ENCODE measurements around the gene HRCT1.
A peak's percentile ranks its signal among the peaks of the same experiment; 100 is the strongest.
"Not testable (repeated sequence)": the region's sequence is repeated elsewhere in the genome, so short reads cannot be mapped to it uniquely, and the experiment has no call there.

The HRCT1 gene

DNA sequence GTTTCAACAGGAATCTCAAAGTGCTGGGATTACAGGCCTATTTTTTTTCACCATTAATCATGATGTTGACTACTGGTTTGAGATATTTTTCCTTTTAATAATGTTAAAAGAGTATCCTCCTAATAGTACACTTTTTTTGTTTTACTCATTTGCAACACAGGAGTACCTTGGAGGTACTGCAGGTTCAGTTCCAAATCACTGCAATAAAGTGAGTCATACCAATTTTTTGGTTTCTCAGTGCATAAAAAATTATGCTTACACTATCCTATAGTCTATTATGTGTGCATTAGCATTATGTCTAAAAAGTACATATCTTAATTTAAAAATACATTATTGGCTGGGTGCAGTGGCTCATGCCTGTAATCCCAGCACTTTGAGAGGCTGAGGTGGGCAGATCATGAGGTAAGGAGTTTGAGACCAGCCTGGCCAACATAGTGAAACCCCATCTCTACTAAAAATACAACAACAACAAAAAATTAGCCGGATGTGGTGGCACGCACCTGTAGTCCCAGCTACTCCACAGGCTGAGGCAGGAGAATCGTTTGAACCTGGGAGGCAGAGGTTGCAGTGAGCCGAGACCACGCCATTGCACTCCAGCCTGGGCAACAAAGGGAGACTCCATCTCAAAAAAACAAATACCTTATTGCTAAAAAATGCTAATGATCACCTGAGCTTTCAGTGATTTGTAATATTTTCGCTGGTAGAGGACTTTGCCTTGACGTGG lies 8.5 kb upstream of the HRCT1 start:
- DNase-seq = not testable (repeated sequence)

DNA sequence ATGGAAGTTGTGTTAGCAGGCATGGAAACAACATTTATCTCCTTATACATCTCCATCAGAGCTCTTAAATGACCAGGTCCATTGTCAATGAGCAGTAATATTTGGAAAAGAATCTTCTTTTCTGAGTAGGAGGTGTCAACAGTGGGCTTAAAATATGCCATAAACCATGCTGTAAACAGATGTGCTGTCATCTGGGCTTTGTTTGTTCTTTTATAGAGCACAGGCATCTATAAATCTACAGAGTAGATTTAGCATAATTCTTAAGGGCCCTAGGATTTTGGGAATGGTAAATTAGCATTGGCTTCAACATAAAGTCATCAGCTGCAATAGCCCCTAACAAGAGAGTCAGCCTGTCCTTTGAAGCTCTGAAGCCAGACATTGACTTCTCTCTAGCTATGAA lies 7.7 kb upstream of the HRCT1 start:
- DNase-seq = no peak

DNA sequence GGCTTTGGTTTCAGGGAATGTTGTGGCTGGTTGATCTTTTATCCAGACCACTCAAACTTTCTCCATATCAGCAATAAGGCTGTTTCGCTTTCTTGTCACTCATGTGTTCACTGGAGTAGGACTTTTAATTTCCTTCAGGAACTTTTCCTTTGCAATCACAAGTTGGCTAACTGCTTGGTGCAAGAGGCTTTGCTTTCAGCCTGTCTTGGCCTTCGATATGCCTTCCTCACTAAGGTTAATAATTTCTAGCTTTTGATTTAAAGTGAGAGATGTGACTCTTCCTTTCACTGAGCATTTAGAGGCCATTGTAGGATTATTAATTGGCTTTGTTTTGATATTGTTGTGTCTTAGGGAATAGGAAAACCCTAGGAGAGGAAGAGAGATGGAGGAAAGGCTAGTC lies 7.0 kb upstream of the HRCT1 start:
- DNase-seq = no peak

DNA sequence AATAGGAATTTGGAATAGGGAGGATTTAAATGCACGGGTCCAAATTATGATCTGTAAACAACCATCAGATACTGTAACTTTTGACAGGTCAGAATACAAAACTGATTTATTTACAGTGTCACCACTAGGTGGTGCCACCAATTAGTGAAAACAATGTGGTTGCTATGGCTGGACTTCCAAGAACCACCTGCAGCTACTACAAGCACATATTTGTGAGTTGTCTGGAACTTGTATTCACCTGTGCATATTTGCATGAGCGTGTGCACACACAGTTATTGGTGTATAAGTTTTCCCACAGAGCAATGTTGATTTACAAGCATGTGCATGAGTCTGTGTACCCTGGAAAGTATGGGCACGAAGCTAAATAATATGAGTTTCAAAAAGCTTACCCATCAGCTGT lies 3.0 kb upstream of the HRCT1 start:
- DNase-seq = no peak

DNA sequence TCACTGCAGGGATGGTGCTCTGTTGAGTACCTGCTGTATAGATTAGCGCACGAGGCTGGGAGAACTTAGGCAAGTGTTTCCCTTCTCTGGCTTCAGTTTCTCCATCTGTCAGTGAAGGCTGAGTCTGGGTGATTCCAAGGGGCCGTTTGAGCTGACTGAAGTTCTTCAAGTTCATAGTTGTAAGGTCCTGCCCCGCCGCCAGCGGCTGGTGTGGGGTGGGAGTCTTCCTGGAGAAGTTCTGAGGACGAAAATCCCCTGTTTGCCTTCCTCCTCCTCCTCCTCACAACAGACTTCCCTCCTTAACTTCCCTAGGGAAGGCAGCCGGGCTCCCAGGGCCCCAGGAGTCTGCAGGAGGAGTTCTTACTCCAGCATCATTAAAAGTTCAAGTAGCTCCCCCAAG lies 1.7 kb upstream of the HRCT1 start:
- no peak for DNase-seq

DNA sequence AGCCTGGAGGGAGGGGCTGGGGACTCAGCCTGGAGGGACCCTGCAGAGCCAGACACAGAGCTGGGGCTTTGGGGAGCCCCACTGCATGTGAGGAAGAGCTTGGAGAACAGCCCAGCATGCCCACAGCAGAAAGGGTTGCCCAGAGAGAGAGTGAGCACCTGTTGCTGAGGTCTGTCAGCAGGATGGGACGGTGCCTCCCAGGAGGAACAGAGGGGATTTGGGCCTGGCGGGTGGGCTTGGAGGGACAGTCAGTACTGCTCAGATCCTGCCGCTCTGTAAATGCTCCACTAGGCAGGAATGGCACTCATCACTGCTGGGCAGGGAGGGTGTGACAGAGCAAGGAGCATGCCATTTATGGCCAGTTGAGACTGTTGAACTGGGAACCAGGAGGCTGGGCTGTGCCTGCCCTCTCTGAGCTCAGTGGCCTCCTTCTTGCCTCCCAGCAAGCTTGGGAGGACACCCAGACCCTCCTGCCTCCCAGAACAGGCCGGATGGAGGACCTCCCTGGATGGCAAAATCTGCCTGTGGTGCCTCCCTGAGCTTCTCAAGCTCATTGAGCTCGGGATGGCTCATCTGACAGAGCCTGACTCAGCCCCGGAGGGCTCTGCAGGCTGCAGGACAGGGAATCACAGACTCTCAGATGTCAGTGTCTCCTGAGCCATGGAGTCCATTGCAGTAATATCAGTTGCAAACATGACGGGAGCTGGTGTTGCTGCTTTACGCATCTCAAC lies 786 bp upstream of the HRCT1 start:
- DNase-seq = no peak

DNA sequence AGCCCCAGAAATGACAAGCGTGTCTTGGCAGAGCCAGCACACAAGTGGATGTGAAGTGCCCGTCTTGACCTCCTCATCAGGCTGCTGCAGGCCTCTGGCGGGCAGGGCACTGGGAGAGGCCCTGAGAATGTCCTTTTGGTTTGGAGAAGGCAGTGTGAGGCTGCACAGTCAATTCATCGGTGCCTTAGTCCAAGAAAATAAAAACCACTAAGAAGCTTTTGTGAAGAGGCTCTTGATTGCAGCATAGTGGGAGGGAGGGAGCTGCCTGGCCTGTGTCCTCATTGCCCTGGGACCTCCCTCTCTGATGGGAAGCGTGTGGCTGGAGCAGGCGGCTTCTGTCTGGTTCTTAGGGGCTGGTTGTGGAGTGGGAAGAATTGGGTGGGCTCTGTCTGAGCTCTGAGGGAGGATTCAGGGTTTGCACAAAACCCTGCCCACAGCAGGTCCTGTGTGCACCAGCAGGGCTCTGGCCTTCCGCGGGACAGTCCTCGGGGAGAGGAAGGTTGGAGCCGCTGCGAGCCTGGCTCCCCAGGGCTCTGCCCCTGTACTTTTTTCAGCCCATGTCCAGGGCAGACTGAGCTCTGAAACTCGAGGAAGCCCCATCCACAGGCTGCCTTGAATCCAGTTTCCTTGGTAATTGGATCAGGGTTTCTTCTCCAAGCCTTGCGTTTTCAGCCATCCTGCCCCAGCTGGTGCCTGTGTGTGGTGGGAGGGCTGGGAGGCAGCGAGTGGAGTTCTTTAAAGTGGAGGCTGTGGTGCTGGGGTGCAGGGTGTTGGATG lies 1.1 kb downstream of the HRCT1 start:
- DNase-seq = no peak

DNA sequence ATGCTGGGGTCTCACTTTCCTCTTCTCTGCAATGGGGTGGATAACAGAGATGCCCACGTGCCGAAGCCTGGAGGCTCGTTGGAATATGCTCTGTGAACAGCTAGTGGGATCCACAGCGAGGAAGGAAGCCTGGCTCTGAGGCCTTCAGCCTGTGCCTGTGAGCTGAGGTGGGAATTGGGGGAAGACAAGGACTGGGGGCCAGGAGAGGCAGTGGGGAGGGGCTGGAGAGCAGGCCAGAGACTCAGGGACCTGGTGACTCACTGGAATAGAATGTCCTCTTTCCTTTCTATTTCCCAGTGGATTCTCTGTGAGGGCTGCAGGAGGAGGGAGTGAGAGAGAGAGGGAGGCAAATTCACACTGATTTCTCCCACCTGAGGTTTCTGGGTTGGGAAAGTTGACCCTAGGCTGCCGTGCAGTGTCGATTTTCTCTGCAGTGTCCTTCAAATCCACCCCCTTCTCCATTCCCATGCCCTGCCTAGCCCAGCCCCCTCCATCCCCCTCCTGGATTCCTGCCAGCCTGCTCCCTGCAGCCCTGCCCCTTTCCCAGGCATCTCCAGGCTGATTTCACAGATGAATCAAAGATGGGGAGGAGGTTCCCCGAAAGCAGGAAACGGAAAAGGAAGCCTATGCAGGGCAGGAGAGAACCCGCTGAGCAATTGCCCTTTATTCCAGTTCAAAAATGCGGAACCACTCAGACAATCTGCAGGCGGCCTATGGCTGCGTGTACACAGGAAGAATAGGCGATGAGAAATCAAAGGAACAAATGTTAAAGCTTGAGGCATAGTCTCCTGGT lies 1.9 kb downstream of the HRCT1 start:
- DNase-seq = no peak

DNA sequence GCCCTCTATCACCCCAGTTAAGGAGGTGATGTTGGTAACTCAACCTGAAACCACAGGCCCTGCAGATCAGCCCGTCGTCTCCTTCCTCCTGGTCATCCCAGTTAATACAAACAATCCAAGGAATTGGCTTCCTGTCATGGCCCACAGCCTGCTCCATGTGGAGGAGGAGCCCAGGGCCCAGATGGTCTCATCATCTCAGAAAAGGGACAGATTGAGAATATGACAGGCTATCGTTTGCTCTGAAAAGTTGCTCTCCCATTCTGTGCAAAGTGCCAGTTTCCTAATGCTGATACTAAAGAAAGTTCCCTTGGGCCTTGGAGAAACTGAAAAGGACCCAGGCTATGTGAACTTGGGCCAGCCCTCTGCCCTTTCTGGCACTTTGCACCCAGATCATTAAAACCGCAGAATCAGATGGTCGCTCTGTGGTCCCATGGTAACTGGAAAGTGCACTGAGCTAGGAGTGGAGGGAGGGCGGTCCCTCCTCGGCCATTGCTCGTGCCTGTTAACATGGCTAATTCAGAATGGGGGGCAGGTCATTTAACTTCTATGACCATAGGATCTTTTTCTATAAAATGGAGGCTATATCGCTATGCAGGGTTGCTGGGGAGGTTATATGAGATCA lies 2.6 kb downstream of the HRCT1 start:
- no peak for DNase-seq

DNA sequence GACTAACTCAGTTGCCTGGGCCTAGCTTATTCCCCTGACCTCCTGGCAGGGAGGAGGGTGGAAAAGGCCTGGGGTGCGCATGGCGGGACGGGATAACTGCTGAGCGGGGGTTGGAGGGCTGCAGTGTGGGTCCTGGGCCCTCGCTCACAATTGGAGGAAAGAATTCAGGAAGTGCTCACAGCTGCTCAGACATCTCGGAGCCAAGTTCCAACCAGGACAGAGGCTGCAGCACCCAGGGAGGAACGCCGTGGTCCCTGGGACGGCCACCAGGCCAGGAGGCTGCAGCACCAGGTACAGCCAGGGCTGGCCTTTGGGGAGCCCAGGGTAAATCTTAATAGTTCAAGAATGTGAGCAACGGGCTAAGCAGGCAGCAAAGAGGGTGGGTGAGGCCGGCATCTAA lies 3.3 kb downstream of the HRCT1 start, which contains the start of gene SPAAR:
TSS of gene SPAAR (plus strand) at position 217 of the 400 bp plus-strand sequence. CDS start 974 bp downstream, outside the sequence.
- DNase-seq = no peak

DNA sequence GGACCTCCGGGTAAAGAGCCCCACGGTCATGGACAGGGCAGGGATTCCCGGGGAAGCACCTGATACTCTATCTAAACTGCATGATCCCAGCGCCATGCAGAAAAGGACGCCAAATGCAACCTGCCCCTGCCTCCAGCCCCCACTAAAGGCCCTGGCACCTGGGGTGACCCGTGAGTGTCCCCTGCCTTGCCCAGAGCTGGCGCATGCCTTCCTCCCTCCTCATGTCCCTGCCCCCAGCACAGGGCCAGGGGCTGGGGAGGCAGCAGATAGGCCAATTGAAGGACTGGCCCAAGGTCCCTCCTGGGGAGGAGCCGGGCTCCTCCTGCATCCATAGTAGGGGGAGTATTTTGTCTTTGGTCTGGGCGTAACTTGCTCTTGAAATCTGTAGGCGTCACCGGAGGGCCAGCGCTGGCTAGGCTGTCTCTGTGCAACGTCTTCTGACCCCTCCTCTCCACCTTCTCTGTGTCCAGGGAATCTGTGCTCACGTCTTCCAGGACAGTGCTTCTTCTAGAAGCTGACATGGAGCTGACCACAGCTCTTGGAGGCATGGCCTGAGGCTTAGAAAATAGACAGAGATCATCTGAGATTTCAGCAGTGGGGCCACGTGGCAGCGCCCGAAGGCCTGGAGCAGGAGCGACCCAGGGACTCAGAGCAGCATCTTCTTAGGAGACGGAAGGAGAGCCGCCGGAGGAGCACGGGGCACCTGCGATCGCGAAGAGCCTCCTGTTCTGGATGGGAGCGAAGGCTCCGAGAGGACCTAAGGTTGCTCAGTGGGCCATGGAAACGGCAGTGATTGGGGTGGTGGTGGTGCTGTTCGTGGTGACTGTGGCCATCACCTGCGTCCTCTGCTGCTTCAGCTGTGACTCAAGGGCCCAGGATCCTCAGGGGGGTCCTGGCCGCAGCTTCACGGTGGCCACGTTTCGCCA lies 3.9 kb downstream of the HRCT1 start:
- DNase-seq = no peak

DNA sequence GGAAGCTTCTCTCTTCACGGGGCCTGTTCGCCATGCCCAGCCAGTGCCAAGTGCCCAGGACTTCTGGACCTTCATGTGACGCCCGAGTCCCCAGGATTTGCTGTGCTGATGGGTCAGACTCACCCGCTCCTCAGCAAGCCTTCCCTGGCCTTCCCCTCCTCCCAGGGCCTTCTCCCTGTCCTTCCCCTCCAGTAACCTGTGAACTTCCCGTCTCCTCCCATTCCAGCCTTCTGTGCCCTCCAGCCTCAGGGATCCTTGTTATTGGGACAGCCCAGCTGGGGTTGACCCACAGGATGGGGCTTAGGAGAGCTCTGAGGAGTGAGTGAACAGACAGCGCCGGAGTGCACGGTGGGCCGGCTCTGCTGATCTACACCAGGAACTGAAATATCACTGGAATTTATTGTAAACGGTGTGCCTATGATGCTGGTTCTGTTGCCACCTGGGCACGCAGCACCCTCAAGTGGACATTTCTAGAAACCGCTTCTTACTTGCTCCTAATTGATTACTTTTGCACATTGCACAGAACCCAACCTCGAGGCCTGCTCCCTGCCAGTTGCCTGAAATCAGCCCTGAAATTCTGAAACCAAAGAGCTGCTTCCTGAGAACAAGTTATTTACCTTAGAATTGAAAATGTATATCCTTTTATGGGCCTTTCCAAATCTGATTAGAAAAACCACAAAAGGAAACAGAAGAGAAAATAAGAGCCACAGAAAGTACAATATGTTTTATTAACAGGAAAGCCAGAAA lies 4.8 kb downstream of the HRCT1 start:
- peak; percentile 34 for DNase-seq

DNA sequence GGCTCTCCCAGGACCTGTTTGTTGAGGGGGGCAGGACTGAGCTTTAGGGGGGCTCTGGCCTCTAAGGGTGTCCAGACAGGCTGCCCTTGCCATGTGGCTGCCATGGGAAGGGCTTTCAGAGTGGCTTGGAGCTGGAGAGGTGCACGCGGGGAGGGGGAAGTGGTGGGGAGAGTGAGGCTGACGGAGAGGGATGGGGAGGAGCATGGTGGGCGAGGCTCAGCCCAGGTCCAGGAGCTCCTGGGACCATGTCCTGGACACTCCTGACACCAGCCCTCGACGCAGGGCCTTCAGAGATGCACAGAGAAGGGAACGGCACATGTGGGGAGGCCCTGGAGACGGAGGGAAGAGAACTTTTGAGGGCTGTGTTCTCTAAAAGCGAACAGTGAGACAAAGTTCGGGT lies 5.7 kb downstream of the HRCT1 start:
- DNase-seq = no peak

DNA sequence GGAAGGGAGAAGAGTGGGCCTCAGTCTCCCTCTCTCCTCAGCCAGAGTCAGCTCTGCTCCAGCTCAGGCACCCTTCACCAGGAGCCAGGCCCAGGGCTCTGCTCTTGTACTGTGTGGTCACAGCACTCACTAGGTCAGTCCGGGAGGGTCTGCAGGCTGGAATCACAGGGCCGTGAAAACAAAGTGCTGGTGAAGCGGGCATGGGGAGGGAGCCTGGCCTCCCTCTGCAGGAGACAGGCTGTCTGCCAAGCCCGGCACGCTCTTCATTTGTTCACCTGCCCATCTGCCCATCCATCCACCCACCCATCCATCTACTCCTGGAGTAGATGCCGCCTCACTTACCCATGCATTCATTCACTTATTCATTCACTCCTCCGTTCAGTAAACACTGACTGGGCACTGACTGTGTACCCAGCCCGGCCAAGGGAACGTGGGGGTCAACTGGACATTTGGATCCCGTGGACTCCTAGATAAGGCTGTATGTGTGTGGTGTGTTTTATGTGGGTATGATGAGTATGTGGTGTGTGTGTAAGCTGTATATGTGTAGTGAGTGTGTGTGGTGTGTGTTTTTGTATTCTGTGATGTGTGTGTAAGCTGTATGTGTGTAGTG lies 6.9 kb downstream of the HRCT1 start:
- DNase-seq = no peak

DNA sequence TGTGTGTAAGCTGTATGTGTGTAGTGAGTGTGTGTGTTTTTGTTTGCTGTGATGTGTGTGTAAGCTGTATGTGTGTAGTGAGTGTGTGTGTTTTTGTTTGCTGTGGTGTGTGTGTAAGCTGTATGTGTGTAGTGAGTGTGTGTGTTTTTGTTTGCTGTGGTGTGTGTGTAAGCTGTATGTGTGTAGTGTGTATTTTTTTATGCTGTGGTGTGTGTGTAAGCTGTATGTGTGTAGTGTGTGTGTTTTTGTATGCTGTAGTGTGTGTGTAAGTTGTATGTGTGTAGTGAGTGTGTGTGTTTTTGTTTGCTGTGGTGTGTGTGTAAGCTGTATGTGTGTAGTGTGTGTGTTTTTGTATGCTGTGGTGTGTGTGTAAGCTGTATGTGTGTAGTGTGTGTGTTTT lies 7.4 kb downstream of the HRCT1 start:
- DNase-seq = not testable (repeated sequence)

DNA sequence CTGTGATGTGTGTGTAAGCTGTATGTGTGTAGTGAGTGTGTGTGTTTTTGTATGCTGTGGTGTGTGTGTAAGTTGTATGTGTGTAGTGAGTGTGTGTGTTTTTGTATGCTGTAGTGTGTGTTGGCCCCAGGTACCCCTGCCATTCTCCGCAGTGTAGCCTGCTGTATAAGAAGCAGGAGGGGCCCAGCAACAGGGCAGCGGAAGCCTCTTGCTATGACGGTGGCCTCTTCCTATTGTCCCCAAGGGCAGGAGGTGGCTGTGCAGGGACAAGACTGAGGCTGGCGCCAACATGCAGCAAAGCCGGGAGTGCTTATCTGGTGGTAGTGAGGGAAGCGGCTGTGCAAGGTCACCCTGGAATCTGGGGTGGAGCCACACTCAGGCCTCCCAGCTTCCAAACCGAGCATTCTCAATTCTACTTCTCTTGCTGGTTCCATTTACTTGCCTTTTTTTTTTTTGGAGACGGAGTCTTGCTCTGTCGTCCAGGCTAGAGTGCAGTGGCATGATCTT lies 8.4 kb downstream of the HRCT1 start:
- no peak for DNase-seq

DNA sequence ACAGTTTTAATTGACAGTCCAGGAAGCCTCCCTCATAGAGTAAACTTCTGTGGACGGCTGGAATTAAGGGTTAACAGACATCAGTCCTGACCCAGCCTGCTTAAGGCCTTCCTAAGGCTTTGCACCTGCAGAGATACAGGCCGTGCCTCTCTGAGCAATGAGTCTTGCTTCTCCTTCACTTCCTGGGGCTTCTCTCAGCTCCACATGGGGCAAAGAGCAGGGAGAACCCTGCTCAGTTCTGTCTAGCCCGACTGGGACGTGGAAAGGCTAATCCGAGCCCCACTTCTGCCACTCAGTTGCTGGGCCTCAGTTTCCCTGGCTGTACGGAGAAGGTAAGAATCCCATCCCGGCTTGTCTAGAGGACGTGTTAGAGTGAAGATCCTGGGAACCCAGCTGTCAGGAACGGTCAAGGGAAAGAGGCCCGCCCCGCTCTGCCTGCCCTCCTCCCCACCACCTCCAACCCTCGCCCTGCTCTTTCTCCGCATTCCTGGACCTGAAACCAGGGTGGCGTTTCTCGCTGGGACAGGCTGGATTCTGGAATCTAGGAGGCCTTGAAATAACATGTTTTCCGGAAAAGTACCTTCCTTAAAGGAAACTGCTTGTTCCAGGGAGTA lies 9.8 kb downstream of the HRCT1 start:
- no peak for DNase-seq

DNA sequence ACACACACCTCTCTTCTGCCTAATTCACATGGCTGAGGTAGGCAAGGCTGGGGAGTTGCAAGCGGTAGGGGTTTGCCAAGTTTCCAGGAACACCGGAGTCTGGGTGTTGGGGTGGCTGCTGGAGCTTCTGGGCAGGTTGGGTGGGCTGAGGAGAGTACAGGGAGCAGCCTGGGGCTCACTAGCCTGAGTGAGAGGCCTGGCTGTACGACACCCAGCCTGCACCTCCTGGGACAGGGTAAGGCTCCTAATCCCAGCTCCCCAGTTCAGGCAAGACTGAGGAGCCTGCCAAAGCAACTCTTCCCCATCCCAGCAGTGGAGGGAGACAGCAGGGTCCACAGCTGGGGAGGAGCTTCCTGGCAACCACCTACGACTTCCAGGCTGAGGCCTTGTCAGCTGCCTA lies 11.3 kb downstream of the HRCT1 start:
- no peak for DNase-seq

DNA sequence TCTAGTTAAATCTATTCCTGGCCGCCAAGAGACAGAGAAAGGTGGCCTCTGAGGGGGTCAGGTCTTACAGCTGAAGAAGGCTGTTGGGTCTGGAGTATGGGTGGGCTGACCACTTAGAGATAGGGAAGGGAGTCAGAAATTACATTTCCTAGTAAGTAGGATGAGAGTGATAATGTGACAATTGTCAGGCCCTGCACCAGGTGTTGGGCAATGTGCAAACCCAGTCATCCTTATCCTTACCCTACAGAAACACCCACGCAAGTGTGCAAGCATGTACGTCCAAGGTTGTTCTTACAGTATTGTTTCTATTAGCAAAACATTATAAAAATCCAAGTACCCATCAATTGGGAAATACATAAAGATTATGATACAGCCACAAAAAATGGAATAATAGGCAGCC lies 12.8 kb downstream of the HRCT1 start:
- DNase-seq = no peak
